Measurements from ENCODE around the gene PMS1. TPM values are rescaled to one million over a fixed set of nuclear protein-coding genes. Genes with fewer than 3 reads are reported as not detected.

The PMS1 gene
- total and polyA plus RNA-seq, 2 experiments from 2014 or later, result 53.7 to 64.1 TPM

DNA sequence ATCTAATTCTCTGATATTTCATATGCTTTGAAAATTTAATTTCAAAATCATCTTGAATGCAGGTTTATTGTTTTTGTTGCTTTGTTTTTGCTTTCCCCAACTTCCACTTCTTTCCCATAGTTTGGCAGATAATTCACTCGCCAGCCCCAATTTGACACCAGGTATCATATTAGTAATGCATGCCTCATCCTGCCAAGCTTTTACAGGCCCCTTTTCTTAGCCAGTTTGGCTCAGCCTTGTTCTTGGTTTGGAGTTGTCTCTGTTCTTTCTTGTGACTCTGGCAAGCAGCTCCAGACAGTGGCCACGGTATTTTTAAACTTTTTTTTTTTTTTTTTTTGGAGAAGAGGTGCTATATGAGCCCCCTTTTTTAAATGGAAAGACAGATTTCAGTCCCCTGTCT, 65.3 kb downstream of the PMS1 start:
- Histone ChIP-seq H4K20me1 (replicated peaks; ENCODE audit: insufficient read depth) (no peaks in the 10 kb centered on the region), H3K27ac (ENCODE audit: low read depth) (no peak overlapping the region), H3K36me3 (ENCODE audit: insufficient read depth) (no peaks in the 10 kb centered on the region), H3F3A (replicated peaks; ENCODE audit: low read depth) (no peaks in the 10 kb centered on the region), H3K4me1 (ENCODE audit: insufficient read depth) (peaks cover 23% of the 10 kb centered on the region), H3K4me2 (no peak overlapping the region), H3K27me3 (ENCODE audit: insufficient read depth) (no peaks in the 10 kb centered on the region), H3K79me2 (replicated peaks; ENCODE audit: insufficient read depth) (no peaks in the 10 kb centered on the region), H3K9me2 (ENCODE audit: insufficient read depth) (no peaks in the 10 kb centered on the region), H2AFZ (no peak overlapping the region), H3K4me3 (no peak overlapping the region)
- Mint-ChIP-seq H3K27me3 (ENCODE audit: insufficient read depth, low read depth, poor library complexity) (peaks cover 1% of the 10 kb centered on the region), H3K9me3 (no peaks in the 10 kb centered on the region), H3K4me3 (no peak overlapping the region), H3K27ac (peak overlapping the region; percentile 11; the same call in 1 of the 2 replicates), H3K4me1 (peaks cover 32% of the 10 kb centered on the region), H3K36me3 (ENCODE audit: low read depth) (peaks cover 28% of the 10 kb centered on the region)
- DNase-seq (ENCODE audit: low spot score), result no peak
- TF ChIP-seq STAT1 (IDR thresholded peaks at IDR 0.05; ENCODE audit: unreplicated experiment) (no peak), ZNF331 (CRISPR knock-in tag; IDR thresholded peaks at IDR 0.05; ENCODE audit: low read depth) (no peak), EZH2phosphoT487 (IDR thresholded peaks at IDR 0.05; ENCODE audit: unreplicated experiment) (no peak)
- ATAC-seq, result no peak

DNA sequence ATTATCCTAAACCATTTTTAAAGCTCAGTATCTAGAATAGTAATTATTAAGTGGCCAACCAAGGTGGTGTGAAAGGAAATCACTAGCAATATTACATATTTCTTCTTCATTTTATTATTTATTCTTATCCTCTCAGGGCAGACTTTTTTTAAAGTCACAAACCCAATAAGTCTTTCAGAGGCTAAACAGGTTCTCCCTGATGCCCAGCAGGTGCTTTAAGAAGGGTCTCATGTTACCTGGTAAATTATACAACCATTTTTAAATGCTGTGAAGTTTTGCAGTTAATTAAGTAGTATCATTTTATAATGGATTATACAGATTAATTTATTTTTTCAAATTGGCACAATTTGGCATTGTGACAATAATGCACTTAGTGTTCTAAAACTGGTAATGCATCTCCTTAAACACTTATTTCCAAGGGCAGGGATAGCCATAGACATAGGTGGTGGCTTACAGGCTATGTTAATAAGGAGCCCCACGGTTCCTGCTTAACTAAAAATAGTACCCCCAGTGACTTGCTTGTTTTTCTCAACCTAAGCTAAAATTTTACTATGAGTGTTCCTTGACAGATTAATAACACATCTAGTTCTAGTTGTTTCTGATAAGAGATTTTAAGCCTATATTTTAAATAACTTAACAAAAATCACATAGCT, 67.0 kb downstream of the PMS1 start:
- no peaks in the 10 kb centered on the region for H3F3A ChIP-seq (replicated peaks; ENCODE audit: low read depth)
- H3K79me2 ChIP-seq (replicated peaks; ENCODE audit: insufficient read depth), result no peaks in the 10 kb centered on the region
- H3K4me1 Mint-ChIP-seq, result peaks cover 32% of the 10 kb centered on the region
- H3K4me1 ChIP-seq (ENCODE audit: insufficient read depth), result peaks cover 23% of the 10 kb centered on the region
- no peak overlapping the region for H2AFZ ChIP-seq
- peak overlapping the region; percentile 38; the same call in 1 of the 2 replicates for H3K4me2 ChIP-seq
- H3K36me3 ChIP-seq (ENCODE audit: insufficient read depth), result no peaks in the 10 kb centered on the region
- H4K20me1 ChIP-seq (replicated peaks; ENCODE audit: insufficient read depth), result no peaks in the 10 kb centered on the region
- H3K27me3 Mint-ChIP-seq (ENCODE audit: insufficient read depth, low read depth, poor library complexity), result peaks cover 1% of the 10 kb centered on the region
- H3K9me3 Mint-ChIP-seq, result no peaks in the 10 kb centered on the region
- peak overlapping the region; percentile 96 for H3K27ac Mint-ChIP-seq
- DNase-seq (ENCODE audit: low spot score) (peak; percentile 52), ATAC-seq (peak; percentile 92)
- H3K36me3 Mint-ChIP-seq (ENCODE audit: low read depth), result peaks cover 33% of the 10 kb centered on the region
- H3K4me3 Mint-ChIP-seq, result peak overlapping the region; percentile 55
- no peak overlapping the region for H3K4me3 ChIP-seq
- no peaks in the 10 kb centered on the region for H3K9me2 ChIP-seq (ENCODE audit: insufficient read depth)
- TF ChIP-seq EZH2 (IDR thresholded peaks at IDR 0.05; ENCODE audit: low read depth, unreplicated experiment) (no peak), ZNF331 (CRISPR knock-in tag; IDR thresholded peaks at IDR 0.05; ENCODE audit: low read depth) (no peak), JUNB (IDR thresholded peaks at IDR 0.05; ENCODE audit: unreplicated experiment) (no peak), STAT1 (IDR thresholded peaks at IDR 0.05; ENCODE audit: unreplicated experiment) (no peak), POLR2AphosphoS5 (IDR thresholded peaks at IDR 0.05; ENCODE audit: low read depth) (no peak), EZH2phosphoT487 (IDR thresholded peaks at IDR 0.05; ENCODE audit: unreplicated experiment) (no peak), ZNF114 (CRISPR knock-in tag; IDR thresholded peaks at IDR 0.05) (no peak), NANOG (IDR thresholded peaks at IDR 0.05; ENCODE audit: borderline replicate concordance) (no peak)
- TF ChIP-seq, protein P1, sequence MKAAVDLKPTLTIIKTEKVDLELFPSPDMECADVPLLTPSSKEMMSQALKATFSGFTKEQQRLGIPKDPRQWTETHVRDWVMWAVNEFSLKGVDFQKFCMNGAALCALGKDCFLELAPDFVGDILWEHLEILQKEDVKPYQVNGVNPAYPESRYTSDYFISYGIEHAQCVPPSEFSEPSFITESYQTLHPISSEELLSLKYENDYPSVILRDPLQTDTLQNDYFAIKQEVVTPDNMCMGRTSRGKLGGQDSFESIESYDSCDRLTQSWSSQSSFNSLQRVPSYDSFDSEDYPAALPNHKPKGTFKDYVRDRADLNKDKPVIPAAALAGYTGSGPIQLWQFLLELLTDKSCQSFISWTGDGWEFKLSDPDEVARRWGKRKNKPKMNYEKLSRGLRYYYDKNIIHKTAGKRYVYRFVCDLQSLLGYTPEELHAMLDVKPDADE (IDR thresholded peaks at IDR 0.05), result no peak
- TF ChIP-seq, protein P2, sequence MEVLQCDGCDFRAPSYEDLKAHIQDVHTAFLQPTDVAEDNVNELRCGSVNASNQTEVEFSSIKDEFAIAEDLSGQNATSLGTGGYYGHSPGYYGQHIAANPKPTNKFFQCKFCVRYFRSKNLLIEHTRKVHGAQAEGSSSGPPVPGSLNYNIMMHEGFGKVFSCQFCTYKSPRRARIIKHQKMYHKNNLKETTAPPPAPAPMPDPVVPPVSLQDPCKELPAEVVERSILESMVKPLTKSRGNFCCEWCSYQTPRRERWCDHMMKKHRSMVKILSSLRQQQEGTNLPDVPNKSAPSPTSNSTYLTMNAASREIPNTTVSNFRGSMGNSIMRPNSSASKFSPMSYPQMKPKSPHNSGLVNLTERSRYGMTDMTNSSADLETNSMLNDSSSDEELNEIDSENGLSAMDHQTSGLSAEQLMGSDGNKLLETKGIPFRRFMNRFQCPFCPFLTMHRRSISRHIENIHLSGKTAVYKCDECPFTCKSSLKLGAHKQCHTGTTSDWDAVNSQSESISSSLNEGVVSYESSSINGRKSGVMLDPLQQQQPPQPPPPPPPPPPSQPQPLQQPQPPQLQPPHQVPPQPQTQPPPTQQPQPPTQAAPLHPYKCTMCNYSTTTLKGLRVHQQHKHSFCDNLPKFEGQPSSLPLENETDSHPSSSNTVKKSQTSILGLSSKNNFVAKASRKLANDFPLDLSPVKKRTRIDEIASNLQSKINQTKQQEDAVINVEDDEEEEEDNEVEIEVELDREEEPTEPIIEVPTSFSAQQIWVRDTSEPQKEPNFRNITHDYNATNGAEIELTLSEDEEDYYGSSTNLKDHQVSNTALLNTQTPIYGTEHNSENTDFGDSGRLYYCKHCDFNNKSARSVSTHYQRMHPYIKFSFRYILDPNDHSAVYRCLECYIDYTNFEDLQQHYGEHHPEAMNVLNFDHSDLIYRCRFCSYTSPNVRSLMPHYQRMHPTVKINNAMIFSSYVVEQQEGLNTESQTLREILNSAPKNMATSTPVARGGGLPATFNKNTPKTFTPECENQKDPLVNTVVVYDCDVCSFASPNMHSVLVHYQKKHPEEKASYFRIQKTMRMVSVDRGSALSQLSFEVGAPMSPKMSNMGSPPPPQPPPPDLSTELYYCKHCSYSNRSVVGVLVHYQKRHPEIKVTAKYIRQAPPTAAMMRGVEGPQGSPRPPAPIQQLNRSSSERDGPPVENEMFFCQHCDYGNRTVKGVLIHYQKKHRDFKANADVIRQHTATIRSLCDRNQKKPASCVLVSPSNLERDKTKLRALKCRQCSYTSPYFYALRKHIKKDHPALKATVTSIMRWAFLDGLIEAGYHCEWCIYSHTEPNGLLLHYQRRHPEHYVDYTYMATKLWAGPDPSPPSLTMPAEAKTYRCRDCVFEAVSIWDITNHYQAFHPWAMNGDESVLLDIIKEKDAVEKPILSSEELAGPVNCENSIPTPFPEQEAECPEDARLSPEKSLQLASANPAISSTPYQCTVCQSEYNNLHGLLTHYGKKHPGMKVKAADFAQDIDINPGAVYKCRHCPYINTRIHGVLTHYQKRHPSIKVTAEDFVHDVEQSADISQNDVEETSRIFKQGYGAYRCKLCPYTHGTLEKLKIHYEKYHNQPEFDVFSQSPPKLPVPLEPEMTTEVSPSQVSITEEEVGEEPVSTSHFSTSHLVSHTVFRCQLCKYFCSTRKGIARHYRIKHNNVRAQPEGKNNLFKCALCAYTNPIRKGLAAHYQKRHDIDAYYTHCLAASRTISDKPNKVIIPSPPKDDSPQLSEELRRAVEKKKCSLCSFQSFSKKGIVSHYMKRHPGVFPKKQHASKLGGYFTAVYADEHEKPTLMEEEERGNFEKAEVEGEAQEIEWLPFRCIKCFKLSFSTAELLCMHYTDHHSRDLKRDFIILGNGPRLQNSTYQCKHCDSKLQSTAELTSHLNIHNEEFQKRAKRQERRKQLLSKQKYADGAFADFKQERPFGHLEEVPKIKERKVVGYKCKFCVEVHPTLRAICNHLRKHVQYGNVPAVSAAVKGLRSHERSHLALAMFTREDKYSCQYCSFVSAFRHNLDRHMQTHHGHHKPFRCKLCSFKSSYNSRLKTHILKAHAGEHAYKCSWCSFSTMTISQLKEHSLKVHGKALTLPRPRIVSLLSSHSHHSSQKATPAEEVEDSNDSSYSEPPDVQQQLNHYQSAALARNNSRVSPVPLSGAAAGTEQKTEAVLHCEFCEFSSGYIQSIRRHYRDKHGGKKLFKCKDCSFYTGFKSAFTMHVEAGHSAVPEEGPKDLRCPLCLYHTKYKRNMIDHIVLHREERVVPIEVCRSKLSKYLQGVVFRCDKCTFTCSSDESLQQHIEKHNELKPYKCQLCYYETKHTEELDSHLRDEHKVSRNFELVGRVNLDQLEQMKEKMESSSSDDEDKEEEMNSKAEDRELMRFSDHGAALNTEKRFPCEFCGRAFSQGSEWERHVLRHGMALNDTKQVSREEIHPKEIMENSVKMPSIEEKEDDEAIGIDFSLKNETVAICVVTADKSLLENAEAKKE (CRISPR knock-in tag; IDR thresholded peaks at IDR 0.05), result no peak
- TF ChIP-seq, protein P3, sequence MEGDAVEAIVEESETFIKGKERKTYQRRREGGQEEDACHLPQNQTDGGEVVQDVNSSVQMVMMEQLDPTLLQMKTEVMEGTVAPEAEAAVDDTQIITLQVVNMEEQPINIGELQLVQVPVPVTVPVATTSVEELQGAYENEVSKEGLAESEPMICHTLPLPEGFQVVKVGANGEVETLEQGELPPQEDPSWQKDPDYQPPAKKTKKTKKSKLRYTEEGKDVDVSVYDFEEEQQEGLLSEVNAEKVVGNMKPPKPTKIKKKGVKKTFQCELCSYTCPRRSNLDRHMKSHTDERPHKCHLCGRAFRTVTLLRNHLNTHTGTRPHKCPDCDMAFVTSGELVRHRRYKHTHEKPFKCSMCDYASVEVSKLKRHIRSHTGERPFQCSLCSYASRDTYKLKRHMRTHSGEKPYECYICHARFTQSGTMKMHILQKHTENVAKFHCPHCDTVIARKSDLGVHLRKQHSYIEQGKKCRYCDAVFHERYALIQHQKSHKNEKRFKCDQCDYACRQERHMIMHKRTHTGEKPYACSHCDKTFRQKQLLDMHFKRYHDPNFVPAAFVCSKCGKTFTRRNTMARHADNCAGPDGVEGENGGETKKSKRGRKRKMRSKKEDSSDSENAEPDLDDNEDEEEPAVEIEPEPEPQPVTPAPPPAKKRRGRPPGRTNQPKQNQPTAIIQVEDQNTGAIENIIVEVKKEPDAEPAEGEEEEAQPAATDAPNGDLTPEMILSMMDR (conservative IDR thresholded peaks at IDR 0.05; ENCODE audit: low read depth in 2 of 2), result no peak
- H3K27me3 ChIP-seq (ENCODE audit: insufficient read depth), result no peaks in the 10 kb centered on the region
- no peak overlapping the region; the same call in 1 of the 2 replicates for H3K27ac ChIP-seq (ENCODE audit: low read depth)
